ENCODE data around the gene MLLT1.

GRCh38 chr19:6279620-6279930, 200 bp downstream of the MLLT1 start:
- TF ChIP-seq TAF1 (conservative IDR thresholded peaks at IDR 0.05): no peak
- no peak for TF ChIP-seq CTCF (IDR thresholded peaks at IDR 0.05; ENCODE audit: low read depth, low read length, missing input control)
- no peak for TF ChIP-seq GABPA (IDR thresholded peaks at IDR 0.05 in 1 of 2, conservative IDR thresholded peaks at IDR 0.05 in 1 of 2)
- TF ChIP-seq JUND (IDR thresholded peaks at IDR 0.05): no peak
- TF ChIP-seq YY1 (IDR thresholded peaks at IDR 0.05): no peak
- no peak for TF ChIP-seq REST (IDR thresholded peaks at IDR 0.05)
- TF ChIP-seq ZBTB33 (IDR thresholded peaks at IDR 0.05): no peak
